ENCODE data around the gene LDLRAD4. TPM values are rescaled to one million over a fixed set of nuclear protein-coding genes. Genes with fewer than 3 reads are reported as not detected.

The LDLRAD4 gene
- total and polyA plus RNA-seq, 9 of the 15 experiments (the other 6 are each of a cell fraction or from before 2014, with no cell fraction given), result 0.01 TPM; not detected in 8

DNA sequence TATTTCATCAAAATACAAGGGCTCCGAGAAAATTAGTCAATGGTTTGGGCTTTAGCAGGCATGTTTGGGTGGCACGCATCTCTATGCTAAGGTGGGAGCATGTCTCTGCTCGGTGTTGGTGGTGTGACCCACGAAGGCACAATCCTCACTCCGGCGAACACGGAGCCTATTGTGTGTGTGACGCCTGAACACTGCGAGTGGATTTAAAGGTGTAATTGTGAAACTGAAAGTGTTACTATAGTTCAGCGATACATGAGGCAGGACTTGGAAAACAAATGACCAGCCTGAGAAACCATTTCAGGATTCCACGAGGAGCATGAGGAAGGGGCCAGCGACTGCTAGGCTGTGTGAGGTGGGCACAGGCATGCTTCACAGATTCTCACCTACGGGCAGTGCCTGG is 41.7 kb upstream of the LDLRAD4 start:
- in situ Hi-C loops (cut with MboI) (no loop called here), intact Hi-C loops (cut with micrococcal nuclease) (no loop called here)
- peak overlapping the region; percentile 63 for H3K4me2 ChIP-seq (ENCODE audit: insufficient read depth, low read length)
- peak overlapping the region; percentile 75 for H2AFZ ChIP-seq (ENCODE audit: low read depth, low read length)
- H3K9me1 ChIP-seq (ENCODE audit: control insufficient read depth, insufficient read depth, low read length), result no peaks in the 10 kb centered on the region
- TF ChIP-seq POLR2AphosphoS5 (IDR thresholded peaks at IDR 0.05; ENCODE audit: control insufficient read depth, insufficient read depth, low read depth, low read length) (no peak), SNRNP70 (optimal IDR thresholded peaks at IDR 0.05; ENCODE audit: low read depth, low read length) (no peak), FOSL1 (tag; conservative IDR thresholded peaks at IDR 0.05) (no peak), SMARCA4 (IDR thresholded peaks at IDR 0.05) (no peak), NR2F6 (CRISPR knock-in tag; IDR thresholded peaks at IDR 0.05) (no peak), HMG20B (CRISPR knock-in tag; IDR thresholded peaks at IDR 0.05) (no peak), PHF8 (IDR thresholded peaks at IDR 0.05; ENCODE audit: borderline replicate concordance, low read length) (no peak), HMGXB4 (CRISPR knock-in tag; IDR thresholded peaks at IDR 0.05) (no peak)
- TF ChIP-seq, protein P1, sequence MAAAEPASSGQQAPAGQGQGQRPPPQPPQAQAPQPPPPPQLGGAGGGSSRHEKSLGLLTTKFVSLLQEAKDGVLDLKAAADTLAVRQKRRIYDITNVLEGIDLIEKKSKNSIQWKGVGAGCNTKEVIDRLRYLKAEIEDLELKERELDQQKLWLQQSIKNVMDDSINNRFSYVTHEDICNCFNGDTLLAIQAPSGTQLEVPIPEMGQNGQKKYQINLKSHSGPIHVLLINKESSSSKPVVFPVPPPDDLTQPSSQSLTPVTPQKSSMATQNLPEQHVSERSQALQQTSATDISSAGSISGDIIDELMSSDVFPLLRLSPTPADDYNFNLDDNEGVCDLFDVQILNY (CRISPR knock-in tag; IDR thresholded peaks at IDR 0.05), result no peak
- TF ChIP-seq, protein P2, sequence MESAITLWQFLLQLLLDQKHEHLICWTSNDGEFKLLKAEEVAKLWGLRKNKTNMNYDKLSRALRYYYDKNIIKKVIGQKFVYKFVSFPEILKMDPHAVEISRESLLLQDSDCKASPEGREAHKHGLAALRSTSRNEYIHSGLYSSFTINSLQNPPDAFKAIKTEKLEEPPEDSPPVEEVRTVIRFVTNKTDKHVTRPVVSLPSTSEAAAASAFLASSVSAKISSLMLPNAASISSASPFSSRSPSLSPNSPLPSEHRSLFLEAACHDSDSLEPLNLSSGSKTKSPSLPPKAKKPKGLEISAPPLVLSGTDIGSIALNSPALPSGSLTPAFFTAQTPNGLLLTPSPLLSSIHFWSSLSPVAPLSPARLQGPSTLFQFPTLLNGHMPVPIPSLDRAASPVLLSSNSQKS (CRISPR knock-in tag; IDR thresholded peaks at IDR 0.05), result no peak
- H3K9me3 ChIP-seq (replicated peaks; ENCODE audit: control insufficient read depth, insufficient read depth, low read depth, low read length), result no peaks in the 10 kb centered on the region
- WGBS (ENCODE audit: insufficient coverage, low coverage, missing lambda C conversion rate), result 24% methylated on average over 13 of the region's 13 CpGs
- no peak for ATAC-seq
- 0 out of 2 replicates have a peak, but pooled peaks cover under 1% of the 10 kb centered on the region for H4K20me1 ChIP-seq (replicated peaks; ENCODE audit: control insufficient read depth, insufficient read depth, low read length)
- peak in 1 of 4 experiments; percentile 3 for DNase-seq (ENCODE audit: extremely low read depth in 1 of 4, low spot score in 3 of 4)
- ChIA-PET CTCF (ENCODE audit: low intra/inter-chr PET ratio) (interaction anchor here (0.5 kb wide), 1 partner anchor 58 kb away, joined by 4 read pairs; no protein-coding TSS in a partner anchor), POLR2A (interaction anchor here (1.2 kb wide), 1 partner anchor 11 kb away, joined by 3 read pairs; no protein-coding TSS in a partner anchor)
- no peaks in the 10 kb centered on the region for H3K79me2 ChIP-seq (ENCODE audit: control insufficient read depth, insufficient read depth, low read length)
- H3K9ac ChIP-seq (ENCODE audit: insufficient read depth in 1 of 2, low read depth in 2 of 2, low read length in 2 of 2), result no peak overlapping the region; a peak in 1 of 4 replicates
- peak; percentile 51 for FAIRE-seq
- no TSS peak for BruUV-seq (replicated peaks)
- H3K27ac ChIP-seq (ENCODE audit: extremely low read depth, low read depth, low read length), result no peak overlapping the region
- peaks cover 9 to 11% of the 10 kb centered on the region in 2 experiments for H3K27me3 ChIP-seq (ENCODE audit: control insufficient read depth in 2 of 2, insufficient read depth in 2 of 2, low read length in 2 of 2)
- peaks cover 1 to 2% of the 10 kb centered on the region in 2 experiments; a peak in 2 of 5 replicates for H3K4me1 ChIP-seq (replicated peaks in 1 of 2; ENCODE audit: control insufficient read depth in 2 of 2, insufficient read depth in 2 of 2, low read length in 2 of 2)
- no peaks in the 10 kb centered on the region for H3K36me3 ChIP-seq (ENCODE audit: control insufficient read depth, insufficient read depth, low read length)
- H3K4me3 ChIP-seq, result no peak overlapping the region

Data from K562 (cell line).